Nephron progenitor cell (in vitro differentiated cells): ENCODE measurements around the gene ATG2B.

Experiments used
- DNase-seq: peaks from one replicate; pipeline ENCODE4 v3.0.0; 2021
- H3K27ac Mint-ChIP-seq: 2 replicates; pipeline ENCODE4 v1.8.0; 2021; ENCODE audit warnings: mild to moderate bottlenecking, moderate library complexity, mixed read lengths
- H3K27me3 Mint-ChIP-seq: 2 replicates; pipeline ENCODE4 v1.8.0; 2021; ENCODE audit warnings: mild to moderate bottlenecking, low read depth, mixed read lengths; ENCODE audit not compliant: poor library complexity
- H3K36me3 Mint-ChIP-seq: 2 replicates; pipeline ENCODE4 v1.8.0; 2021; ENCODE audit warnings: low read depth, mixed read lengths
- H3K4me1 Mint-ChIP-seq: 2 replicates; pipeline ENCODE4 v1.8.0; 2021; ENCODE audit warnings: mixed read lengths
- H3K4me3 Mint-ChIP-seq: 2 replicates; pipeline ENCODE4 v1.8.0; 2021; ENCODE audit warnings: mild to moderate bottlenecking, moderate library complexity, mixed read lengths
- H3K9me3 Mint-ChIP-seq: 2 replicates; pipeline ENCODE4 v1.8.0; 2021; ENCODE audit warnings: mild to moderate bottlenecking, moderate library complexity, mixed read lengths
- TF ChIP-seq, protein P1 (sequence below): fragments of 200-600 bp; sonication (generic); IDR thresholded peaks from 2 replicates; pipeline ENCODE4 v1.5.0; 2021; ENCODE audit warnings: antibody characterized with exemption

The ATG2B gene, protein sequence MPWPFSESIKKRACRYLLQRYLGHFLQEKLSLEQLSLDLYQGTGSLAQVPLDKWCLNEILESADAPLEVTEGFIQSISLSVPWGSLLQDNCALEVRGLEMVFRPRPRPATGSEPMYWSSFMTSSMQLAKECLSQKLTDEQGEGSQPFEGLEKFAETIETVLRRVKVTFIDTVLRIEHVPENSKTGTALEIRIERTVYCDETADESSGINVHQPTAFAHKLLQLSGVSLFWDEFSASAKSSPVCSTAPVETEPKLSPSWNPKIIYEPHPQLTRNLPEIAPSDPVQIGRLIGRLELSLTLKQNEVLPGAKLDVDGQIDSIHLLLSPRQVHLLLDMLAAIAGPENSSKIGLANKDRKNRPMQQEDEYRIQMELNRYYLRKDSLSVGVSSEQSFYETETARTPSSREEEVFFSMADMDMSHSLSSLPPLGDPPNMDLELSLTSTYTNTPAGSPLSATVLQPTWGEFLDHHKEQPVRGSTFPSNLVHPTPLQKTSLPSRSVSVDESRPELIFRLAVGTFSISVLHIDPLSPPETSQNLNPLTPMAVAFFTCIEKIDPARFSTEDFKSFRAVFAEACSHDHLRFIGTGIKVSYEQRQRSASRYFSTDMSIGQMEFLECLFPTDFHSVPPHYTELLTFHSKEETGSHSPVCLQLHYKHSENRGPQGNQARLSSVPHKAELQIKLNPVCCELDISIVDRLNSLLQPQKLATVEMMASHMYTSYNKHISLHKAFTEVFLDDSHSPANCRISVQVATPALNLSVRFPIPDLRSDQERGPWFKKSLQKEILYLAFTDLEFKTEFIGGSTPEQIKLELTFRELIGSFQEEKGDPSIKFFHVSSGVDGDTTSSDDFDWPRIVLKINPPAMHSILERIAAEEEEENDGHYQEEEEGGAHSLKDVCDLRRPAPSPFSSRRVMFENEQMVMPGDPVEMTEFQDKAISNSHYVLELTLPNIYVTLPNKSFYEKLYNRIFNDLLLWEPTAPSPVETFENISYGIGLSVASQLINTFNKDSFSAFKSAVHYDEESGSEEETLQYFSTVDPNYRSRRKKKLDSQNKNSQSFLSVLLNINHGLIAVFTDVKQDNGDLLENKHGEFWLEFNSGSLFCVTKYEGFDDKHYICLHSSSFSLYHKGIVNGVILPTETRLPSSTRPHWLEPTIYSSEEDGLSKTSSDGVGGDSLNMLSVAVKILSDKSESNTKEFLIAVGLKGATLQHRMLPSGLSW (N-terminal part only)

DNA sequence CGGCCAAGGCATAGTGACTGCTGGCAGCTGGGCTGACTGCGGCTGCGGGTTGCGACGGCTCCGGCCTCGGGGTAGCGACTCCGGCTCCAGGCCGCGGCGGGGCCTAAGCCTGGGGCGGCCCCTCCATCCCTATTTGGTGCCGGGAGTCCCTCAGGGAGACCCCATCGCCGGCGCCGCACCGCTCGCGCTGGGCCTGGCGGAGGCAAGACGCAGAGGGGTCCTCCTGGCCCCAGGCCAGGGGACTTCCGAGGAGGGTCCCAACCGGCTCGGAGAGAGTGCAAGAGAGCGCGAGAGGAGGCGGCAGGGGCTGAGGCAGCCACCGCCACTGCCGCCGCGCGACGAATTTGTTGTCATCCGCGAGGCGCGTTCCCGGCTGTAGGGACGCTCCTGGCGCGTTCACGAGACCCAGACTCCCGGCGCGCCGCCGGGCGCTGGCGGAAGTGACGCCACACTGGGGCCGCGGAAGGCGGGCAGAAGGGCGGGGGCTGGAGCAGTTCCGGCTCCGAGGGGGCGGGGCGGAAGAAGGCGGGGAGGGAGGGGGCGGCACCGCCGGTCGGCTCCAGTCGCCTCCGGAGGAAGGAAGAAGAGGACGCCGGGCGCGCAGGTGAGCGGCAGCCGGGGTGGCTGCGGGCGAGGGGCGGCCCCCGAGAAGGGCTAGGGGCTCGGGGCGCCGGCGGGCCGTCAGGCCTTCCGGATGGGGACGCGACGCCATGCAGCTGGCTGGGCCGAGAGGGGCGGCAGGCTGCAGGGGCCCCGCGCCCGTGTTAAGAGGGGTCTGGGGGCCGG, at the start of gene ATG2B, which contains the start of gene GSKIP:
TSS of gene ATG2B (minus strand) at position 377 of the 786 bp plus-strand sequence. CDS start at position 12, 365 bp downstream.
TSS of gene GSKIP (plus strand) at position 562 of the 786 bp plus-strand sequence. CDS start 18,722 bp downstream, outside the sequence.
- Mint-ChIP-seq H3K4me1 (peaks cover 48% of the 10 kb centered on the region), H3K27ac (peak within 1 kb of the TSS; percentile 87), H3K27me3 (no peaks in the 10 kb centered on the region), H3K4me3 (peak within 1 kb of the TSS; percentile 92), H3K9me3 (no peaks in the 10 kb centered on the region), H3K36me3 (peaks cover 6% of the 10 kb centered on the region)
- DNase-seq: peak; percentile 97
- TF ChIP-seq, protein P1, sequence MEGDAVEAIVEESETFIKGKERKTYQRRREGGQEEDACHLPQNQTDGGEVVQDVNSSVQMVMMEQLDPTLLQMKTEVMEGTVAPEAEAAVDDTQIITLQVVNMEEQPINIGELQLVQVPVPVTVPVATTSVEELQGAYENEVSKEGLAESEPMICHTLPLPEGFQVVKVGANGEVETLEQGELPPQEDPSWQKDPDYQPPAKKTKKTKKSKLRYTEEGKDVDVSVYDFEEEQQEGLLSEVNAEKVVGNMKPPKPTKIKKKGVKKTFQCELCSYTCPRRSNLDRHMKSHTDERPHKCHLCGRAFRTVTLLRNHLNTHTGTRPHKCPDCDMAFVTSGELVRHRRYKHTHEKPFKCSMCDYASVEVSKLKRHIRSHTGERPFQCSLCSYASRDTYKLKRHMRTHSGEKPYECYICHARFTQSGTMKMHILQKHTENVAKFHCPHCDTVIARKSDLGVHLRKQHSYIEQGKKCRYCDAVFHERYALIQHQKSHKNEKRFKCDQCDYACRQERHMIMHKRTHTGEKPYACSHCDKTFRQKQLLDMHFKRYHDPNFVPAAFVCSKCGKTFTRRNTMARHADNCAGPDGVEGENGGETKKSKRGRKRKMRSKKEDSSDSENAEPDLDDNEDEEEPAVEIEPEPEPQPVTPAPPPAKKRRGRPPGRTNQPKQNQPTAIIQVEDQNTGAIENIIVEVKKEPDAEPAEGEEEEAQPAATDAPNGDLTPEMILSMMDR: no peak

DNA sequence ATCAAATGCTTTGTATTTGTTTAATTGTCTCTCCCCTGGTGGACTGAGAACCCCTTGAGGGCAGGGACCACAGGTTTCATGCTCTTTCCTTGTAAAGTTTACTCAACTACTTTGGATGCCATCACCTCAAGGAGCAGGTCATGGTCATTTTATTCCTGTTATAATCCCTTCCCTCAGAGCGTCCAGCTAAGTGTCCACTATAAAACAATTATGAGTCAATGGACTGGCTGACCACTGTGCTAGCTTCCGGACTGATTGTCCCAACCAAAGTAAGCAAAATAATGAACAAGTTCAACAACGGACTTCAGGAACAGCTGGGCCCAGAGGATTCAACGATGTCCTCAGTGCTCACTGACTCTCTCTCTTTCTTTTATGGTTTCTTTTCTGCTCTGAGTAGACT, 47.0 kb upstream of the ATG2B start:
- Mint-ChIP-seq H3K4me1 (peaks cover 4% of the 10 kb centered on the region), H3K9me3 (no peaks in the 10 kb centered on the region), H3K36me3 (no peaks in the 10 kb centered on the region), H3K27ac (no peak overlapping the region), H3K4me3 (no peak overlapping the region), H3K27me3 (no peaks in the 10 kb centered on the region)
- DNase-seq: no peak
- TF ChIP-seq, protein P1: no peak

DNA sequence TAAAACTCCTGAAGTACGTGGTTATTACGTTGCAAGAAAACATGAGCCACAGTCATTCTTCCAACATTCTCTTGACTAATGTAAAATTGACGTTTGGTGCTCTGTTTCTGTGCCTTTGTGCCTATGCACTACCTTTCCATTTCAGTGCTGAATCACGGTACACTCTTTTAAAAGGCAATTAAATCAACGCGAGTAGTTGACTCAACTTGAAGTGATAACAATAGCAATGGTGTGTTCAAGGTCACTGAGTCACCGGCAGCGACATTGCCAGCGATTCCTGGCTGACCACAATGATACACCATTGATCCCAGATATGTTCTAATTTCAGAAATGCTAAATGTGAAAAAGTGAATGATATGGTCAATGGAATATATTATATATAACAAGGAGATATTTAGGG, 46.6 kb upstream of the ATG2B start:
- Mint-ChIP-seq H3K27ac (no peak overlapping the region), H3K9me3 (no peaks in the 10 kb centered on the region), H3K36me3 (no peaks in the 10 kb centered on the region), H3K27me3 (no peaks in the 10 kb centered on the region), H3K4me1 (peaks cover 4% of the 10 kb centered on the region), H3K4me3 (no peak overlapping the region)
- no peak for DNase-seq
- TF ChIP-seq, protein P1: no peak

DNA sequence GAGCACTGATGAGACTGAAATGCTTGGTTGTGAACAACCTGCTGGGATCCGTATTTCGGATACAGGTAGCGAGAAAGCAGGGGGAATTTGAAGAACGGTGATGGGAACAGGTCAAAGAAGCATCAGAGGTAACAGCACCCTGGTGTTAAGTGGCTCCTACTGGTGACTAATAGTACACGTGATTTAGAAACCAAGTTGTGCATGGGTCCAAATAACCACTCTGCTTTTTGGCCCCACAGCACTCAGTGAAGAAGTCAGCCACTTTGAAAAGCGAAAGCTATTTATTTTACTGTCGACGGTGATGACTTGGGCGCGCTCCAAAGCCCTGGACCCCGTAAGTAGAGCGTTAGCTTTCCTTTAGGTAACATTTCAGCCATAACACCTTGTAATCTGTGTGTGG, 45.5 kb upstream of the ATG2B start:
- H3K4me1 Mint-ChIP-seq: peaks cover 4% of the 10 kb centered on the region
- no peak overlapping the region for H3K27ac Mint-ChIP-seq
- DNase-seq: no peak
- H3K27me3 Mint-ChIP-seq: no peaks in the 10 kb centered on the region
- H3K9me3 Mint-ChIP-seq: no peaks in the 10 kb centered on the region
- no peaks in the 10 kb centered on the region for H3K36me3 Mint-ChIP-seq
- TF ChIP-seq, protein P1: no peak
- no peak overlapping the region for H3K4me3 Mint-ChIP-seq

DNA sequence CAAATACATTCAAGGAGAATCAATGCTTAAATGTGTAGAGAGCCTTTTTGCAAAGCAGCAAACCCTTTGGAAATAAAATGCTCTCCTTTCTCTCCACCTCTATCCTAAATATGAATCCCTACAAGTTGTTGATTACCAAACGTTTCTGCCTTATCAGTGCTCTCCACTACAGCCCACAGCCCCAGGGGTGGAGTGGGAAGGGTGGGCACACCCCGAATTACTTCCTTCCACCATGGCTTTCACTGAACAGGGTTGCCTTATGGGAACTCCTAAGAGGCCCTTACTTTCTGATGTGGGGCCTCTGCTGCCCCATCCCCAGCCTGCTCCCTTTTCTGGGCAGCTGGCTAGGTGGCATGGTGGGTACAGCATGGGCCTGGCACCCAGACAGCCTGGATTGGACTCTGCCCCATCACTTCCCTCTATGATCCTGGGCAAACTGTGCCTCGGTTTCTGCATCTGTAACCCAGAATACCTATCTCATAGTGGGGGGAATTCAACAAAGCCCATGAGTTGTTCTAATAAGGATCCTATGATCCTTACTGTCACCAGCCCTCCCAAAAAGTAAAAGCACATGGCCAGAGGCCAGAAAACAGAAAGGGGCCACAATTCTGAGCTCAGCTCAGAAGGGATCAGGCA, 44.9 kb upstream of the ATG2B start:
- TF ChIP-seq, protein P1: no peak
- H3K27me3 Mint-ChIP-seq: no peaks in the 10 kb centered on the region
- no peak overlapping the region for H3K27ac Mint-ChIP-seq
- H3K4me1 Mint-ChIP-seq: peaks cover 4% of the 10 kb centered on the region
- no peaks in the 10 kb centered on the region for H3K36me3 Mint-ChIP-seq
- no peak for DNase-seq
- H3K9me3 Mint-ChIP-seq: no peaks in the 10 kb centered on the region
- no peak overlapping the region for H3K4me3 Mint-ChIP-seq
